ENCODE results near the gene TEX11. TPM values are rescaled to one million over a fixed set of nuclear protein-coding genes. Genes with fewer than 3 reads are reported as not detected.
"Not testable (repeated sequence)": the region's sequence is repeated elsewhere in the genome, so short reads cannot be mapped to it uniquely, and the experiment has no call there.

TEX11 gene
- total RNA-seq, 1 donor from 2014 or later: not detected

GRCh38 chrX:70762285-70762684, 146.2 kb downstream of the TEX11 start:
- intact Hi-C loops (cut with micrococcal nuclease): no loop called here

GRCh38 chrX:70755850-70756249, 152.7 kb downstream of the TEX11 start:
- intact Hi-C loops (cut with micrococcal nuclease): loop anchor here (10.0 kb wide), 1 partner anchor 301 kb away; no protein-coding TSS in a partner anchor

- intact Hi-C loops (cut with micrococcal nuclease): loop anchor here (10.0 kb wide), 1 partner anchor 300 kb away; no protein-coding TSS in a partner anchor
Observed at GRCh38 chrX:70754169-70754848, 154.2 kb downstream of the TEX11 start.

DNA sequence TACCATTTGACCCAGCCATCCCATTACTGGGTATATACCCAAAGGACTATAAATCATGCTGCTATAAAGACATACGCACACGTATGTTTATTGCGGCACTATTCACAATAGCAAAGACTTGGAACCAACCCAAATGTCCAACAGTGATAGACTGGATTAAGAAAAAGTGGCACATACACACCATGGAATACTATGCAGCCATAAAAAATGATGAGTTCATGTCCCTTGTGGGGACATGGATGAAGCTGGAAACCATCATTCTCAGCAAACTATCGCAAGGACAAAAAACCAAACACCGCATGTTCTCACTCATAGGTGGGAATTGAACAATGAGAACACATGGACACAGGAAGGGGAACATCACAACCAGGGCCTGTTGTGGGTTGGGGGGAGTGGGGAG, 174.7 kb downstream of the TEX11 start:
- intact Hi-C loops (cut with micrococcal nuclease): not testable (repeated sequence)

DNA sequence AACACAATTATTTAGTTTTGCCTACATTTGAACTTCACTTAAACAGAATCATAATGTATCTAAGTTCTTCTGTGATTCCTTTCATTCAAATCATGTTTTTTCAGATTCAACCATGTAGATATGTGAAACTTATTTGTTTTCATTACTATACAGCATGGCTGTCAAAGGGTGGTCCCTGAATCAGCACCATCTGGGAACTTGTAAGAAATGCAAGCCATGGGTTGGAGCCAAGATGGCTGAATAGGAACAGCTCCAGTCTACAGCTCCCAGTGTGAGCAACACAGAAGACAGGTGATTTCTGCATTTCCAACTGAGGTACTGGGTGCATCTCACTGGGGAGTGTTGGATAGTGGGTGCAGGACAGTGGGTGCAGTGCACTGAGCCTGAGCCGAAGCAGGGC, 180.6 kb downstream of the TEX11 start:
- intact Hi-C loops (cut with micrococcal nuclease): not testable (repeated sequence)

- intact Hi-C loops (cut with micrococcal nuclease): no loop called here
Observed at GRCh38 chrX:70720721-70721120, 187.8 kb downstream of the TEX11 start.

DNA sequence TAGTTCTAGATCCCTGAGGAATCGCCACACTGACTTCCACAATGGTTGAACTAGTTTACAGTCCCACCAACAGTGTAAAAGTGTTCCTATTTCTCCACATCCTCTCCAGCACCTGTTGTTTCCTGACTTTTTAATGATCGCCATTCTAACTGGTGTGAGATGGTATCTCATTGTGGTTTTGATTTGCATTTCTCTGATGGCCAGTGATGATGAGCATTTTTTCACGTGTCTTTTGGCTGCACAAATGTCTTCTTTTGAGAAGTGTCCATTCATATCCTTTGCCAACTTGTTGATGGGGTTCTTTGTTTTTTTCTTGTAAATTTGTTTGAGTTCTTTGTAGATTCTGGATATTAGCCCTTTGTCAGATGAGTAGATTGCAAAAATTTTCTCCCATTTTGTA, 197.2 kb downstream of the TEX11 start:
- intact Hi-C loops (cut with micrococcal nuclease): not testable (repeated sequence)

DNA sequence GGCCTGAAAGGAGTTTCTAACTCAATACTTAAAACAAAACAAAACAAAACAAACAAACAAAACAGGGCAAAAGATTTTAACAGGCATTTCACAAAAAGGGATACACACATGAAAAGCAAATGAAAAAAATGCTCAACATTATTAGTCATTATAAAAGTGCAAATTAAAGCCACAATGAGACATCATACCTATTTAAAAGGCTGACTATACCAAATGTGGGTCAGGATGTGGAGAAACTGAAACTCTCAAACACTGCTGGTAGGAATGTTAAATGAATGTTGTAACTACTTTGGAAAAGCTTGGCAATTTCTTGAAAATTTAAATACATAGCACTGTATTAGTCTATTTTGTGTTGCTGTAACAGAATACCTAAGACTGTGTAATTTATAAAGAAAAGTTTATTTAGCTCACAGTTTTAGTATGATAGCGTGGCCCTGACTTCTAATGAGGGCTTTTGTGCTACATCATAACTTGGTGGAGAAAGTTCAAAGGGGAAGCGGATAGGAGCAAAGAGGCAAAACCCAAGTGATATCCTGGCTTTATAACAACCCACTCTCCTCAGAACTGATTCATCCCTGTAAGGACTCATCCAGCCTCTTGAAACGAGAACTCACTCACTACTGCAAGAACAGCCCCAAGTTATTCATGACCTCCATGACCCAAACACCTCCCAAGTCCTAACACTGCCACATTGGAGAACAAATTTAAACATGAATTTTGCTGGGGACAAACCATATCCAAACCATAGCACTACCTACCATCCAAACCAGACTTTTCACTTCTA, 214.0 kb downstream of the TEX11 start:
- intact Hi-C loops (cut with micrococcal nuclease): no loop called here

DNA sequence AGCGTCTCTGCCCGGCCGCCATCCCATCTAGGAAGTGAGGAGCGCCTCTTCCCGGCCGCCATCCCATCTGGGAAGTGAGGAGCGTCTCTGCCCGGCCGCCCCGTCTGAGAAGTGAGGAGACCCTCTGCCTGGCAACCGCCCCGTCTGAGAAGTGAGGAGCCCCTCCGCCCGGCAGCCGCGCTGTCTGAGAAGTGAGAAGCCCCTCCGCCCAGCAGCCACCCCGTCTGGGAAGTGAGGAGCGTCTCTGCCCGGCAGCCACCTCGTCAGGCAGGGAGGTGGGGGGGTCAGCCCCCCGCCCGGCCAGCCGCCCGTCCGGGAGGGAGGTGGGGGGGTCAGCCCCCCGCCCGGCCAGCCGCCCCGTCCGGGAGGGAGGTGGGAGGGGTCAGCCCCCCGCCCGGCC, 229.1 kb downstream of the TEX11 start:
- intact Hi-C loops (cut with micrococcal nuclease): not testable (repeated sequence)

DNA sequence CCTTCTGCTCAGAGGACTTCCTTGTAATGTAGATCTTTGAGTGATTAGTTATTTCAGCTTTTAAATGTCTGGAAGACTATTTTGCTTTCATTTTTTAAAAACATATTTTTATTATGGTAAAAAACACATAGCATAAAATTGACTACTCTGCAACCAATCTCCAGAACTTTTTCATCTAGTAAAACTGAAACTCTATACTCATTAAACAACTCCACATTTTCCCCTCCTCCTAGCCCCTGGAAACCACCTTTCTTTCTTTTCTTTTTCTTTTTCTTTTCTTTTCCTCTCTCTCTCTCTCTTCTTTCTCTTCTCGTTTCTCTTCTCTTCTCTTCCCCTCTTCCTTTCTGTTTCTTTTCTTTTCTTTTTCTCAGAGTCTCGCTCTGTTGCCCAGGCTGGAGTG, 233.2 kb downstream of the TEX11 start:
- intact Hi-C loops (cut with micrococcal nuclease): no loop called here

- intact Hi-C loops (cut with micrococcal nuclease): no loop called here
Observed at GRCh38 chrX:70672326-70672725, 236.2 kb downstream of the TEX11 start.

- intact Hi-C loops (cut with micrococcal nuclease): loop anchor here (10.0 kb wide), 1 partner anchor 474 kb away; no protein-coding TSS in a partner anchor
Observed at GRCh38 chrX:70669120-70669519, 239.4 kb downstream of the TEX11 start.

DNA sequence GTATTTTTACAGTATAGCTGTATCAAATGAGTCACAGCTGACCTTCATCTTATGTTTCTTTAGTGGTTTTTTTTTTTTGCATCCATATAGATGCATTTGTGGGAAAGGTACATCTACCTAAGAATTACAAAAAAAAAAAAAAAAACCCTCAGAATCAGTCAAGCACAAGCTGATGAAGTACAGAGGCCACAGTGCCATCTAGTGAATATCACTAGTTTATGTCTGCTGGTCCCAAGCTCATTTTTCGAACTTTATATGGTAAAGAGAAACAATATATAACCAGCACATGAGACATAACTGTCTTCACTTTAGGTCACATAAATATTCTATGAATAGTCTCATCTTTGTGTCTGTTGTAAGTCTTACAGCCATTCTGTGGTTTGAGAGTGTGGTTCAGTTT, 243.8 kb downstream of the TEX11 start:
- intact Hi-C loops (cut with micrococcal nuclease): loop anchor here (2.0 to 10.0 kb wide), 2 partner anchors 210 to 470 kb away; no protein-coding TSS in a partner anchor

- intact Hi-C loops (cut with micrococcal nuclease): loop anchor here (10.0 kb wide), 1 partner anchor 466 kb away; no protein-coding TSS in a partner anchor
Observed at GRCh38 chrX:70661124-70661523, 247.4 kb downstream of the TEX11 start.

DNA sequence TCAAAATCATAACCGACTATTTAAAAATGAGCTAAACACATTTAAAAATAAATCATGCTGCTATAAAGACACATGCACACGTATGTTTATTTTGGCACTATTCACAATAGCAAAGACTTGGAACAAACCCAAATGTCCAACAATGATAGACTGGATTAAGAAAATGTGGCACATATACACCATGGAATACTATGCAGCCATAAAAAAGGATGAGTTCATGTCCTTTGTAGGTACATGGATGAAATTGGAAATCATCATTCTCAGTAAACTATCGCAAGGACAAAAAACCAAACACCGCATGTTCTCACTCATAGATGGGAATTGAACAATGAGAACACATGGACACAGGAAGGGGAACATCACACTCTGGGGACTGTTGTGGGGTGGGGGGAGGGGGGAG, 251.0 kb downstream of the TEX11 start:
- intact Hi-C loops (cut with micrococcal nuclease): not testable (repeated sequence)

DNA sequence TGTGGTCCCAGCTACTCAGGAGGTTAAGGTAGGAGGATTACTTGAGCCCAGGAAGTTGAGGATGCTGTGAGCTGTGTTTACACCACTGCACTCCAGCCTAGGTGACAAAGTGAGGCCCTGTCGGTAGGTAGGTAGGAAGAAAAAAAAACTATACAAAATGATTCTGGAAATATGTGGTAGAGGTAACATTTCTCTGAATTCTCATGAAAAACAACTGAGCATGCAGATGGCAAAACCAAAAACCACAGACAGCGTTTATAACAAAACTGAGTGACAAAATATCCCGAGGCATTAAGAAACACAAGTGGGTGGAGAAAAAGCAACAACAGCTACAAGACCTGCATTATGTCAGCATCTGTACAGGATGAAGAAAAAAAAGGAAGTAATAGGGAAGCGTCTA, 252.2 kb downstream of the TEX11 start:
- intact Hi-C loops (cut with micrococcal nuclease): no loop called here

GRCh38 chrX:70647910-70648309, 260.6 kb downstream of the TEX11 start:
- intact Hi-C loops (cut with micrococcal nuclease): not testable (repeated sequence)

GRCh38 chrX:70636218-70636617, 272.3 kb downstream of the TEX11 start:
- intact Hi-C loops (cut with micrococcal nuclease): no loop called here

- intact Hi-C loops (cut with micrococcal nuclease): no loop called here
Observed at GRCh38 chrX:70635669-70636068, 272.8 kb downstream of the TEX11 start.

- intact Hi-C loops (cut with micrococcal nuclease): no loop called here
Observed at GRCh38 chrX:70635227-70635626, 273.3 kb downstream of the TEX11 start.

- intact Hi-C loops (cut with micrococcal nuclease): no loop called here
Observed at GRCh38 chrX:70621743-70622142, 286.8 kb downstream of the TEX11 start.

GRCh38 chrX:70618467-70618866, 290.0 kb downstream of the TEX11 start:
- intact Hi-C loops (cut with micrococcal nuclease): no loop called here

Data from T-helper 2 cell treated with Interferon-gamma antibody and Interleukin-4, amounts not matched to agents 100 ng/mL and 5 ng/mL, for 36 hours (primary cell).